Mammary microvascular endothelial cell (primary cell): ENCODE results near the gene TFEC. TPM values are rescaled to one million over a fixed set of nuclear protein-coding genes. Genes with fewer than 3 reads are reported as not detected.

Experiments
- total RNA-seq: library from RNA; depleted of rRNA; stranded (reverse); fragments of >200 nt; gene quantifications from 2 replicates; pipeline ENCODE4 v1.2.3, GENCODE V29; 2015

The TFEC gene
- 8.3 and 10.9 TPM in 2 replicates for total RNA-seq

GRCh38 chr7:116030651-116031276 lies at the start of gene TFEC:
Gene TFEC (minus strand): TSS chr7:116030763. CDS start chr7:115984441, 46,322 bp downstream.

Other genes with a start within 250 kb of the TFEC start
- gene TES, start 179.8 kb upstream of the TFEC start, total RNA-seq, result 76.0 and 93.7 TPM in 2 replicates